Erythroblast (primary cell): ENCODE data around the gene MDK.
A peak's percentile ranks its signal among the peaks of the same experiment; 100 is the strongest.

Experiments used
- DNase-seq, 2 experiments: peaks; one replicate each; lab custom pipeline; 2025; lab: John Stamatoyannopoulos, UW
- GATA1 ChIP-seq: IDR thresholded peaks from 2 replicates; pipeline ENCODE4 v1.6.1; 2011; ENCODE audit warnings: low read depth, mild to moderate bottlenecking, control low read depth, low read length, moderate library complexity
- POLR2A ChIP-seq: IDR thresholded peaks from 2 replicates; pipeline ENCODE4 v1.6.1; 2011; ENCODE audit warnings: mild to moderate bottlenecking, low read length

The MDK gene

GRCh38 chr11:46389450-46390330, 8.2 kb downstream of the MDK start:
- TF ChIP-seq POLR2A (no peak), GATA1 (no peak)
- DNase-seq = peak; percentile 75 to 79

- TF ChIP-seq POLR2A (no peak), GATA1 (no peak)
- DNase-seq = no peak
Observed at GRCh38 chr11:46390331-46391171, 9.1 kb downstream of the MDK start.

GRCh38 chr11:46391186-46391577, 9.7 kb downstream of the MDK start:
- no peak for DNase-seq
- no peak for TF ChIP-seq POLR2A
- no peak for TF ChIP-seq GATA1

GRCh38 chr11:46391578-46392420, 10.3 kb downstream of the MDK start, which contains the start of gene CHRM4:
Gene CHRM4 (minus strand): TSS chr11:46391776. CDS start chr11:46386557, 5,219 bp downstream.
- no peak for TF ChIP-seq POLR2A
- TF ChIP-seq GATA1 = no peak
- peak; percentile 62 to 63 for DNase-seq

GRCh38 chr11:46392421-46393230, 11.2 kb downstream of the MDK start:
- peak; percentile 86 to 92 for DNase-seq
- TF ChIP-seq POLR2A (no peak), GATA1 (no peak)

GRCh38 chr11:46393231-46393616, 11.8 kb downstream of the MDK start:
- no peak for DNase-seq
- TF ChIP-seq POLR2A (no peak), GATA1 (no peak)

GRCh38 chr11:46393759-46394158, 12.3 kb downstream of the MDK start:
- TF ChIP-seq POLR2A = no peak
- no peak for TF ChIP-seq GATA1
- no peak for DNase-seq

- no peak for DNase-seq
Observed at GRCh38 chr11:46397526-46397925, 16.1 kb downstream of the MDK start.

GRCh38 chr11:46402957-46403902, 21.8 kb downstream of the MDK start:
- no peak for TF ChIP-seq GATA1
- TF ChIP-seq POLR2A = no peak
- no peak for DNase-seq

More at GRCh38 chr11:46397526-46397925, 16.1 kb downstream of the MDK start:
- TF ChIP-seq GATA1 (no peak), POLR2A (no peak)

GRCh38 chr11:46404476-46405017, 23.1 kb downstream of the MDK start:
- DNase-seq = no peak
- TF ChIP-seq POLR2A (no peak), GATA1 (no peak)

GRCh38 chr11:46407635-46408034, 26.2 kb downstream of the MDK start:
- TF ChIP-seq POLR2A = no peak
- no peak for TF ChIP-seq GATA1

More at GRCh38 chr11:46407635-46408034, 26.2 kb downstream of the MDK start:
- no peak for DNase-seq
